ENCODE measurements around the gene LEMD2. TPM values are rescaled to one million over a fixed set of nuclear protein-coding genes. Genes with fewer than 3 reads are reported as not detected.

LEMD2 gene
- total RNA-seq, 1 donor, result 80.2 TPM

- H3K4me1 ChIP-seq (ENCODE audit: insufficient read depth, low read length), result no peaks in the 10 kb centered on the region
- no peak overlapping the region for H3K4me3 ChIP-seq (ENCODE audit: low read length)
- no peaks in the 10 kb centered on the region for H3K9me3 ChIP-seq (ENCODE audit: low read depth, low read length)
- no peaks in the 10 kb centered on the region for H3K27me3 ChIP-seq (ENCODE audit: insufficient read depth, low read length)
Measured at GRCh38 chr6:33777398-33778388, 11.2 kb downstream of the LEMD2 start.

- H3K27me3 ChIP-seq (ENCODE audit: insufficient read depth, low read length), result no peaks in the 10 kb centered on the region
- no peak overlapping the region for H3K4me3 ChIP-seq (ENCODE audit: low read length)
- H3K9me3 ChIP-seq (ENCODE audit: low read depth, low read length), result no peaks in the 10 kb centered on the region
- H3K4me1 ChIP-seq (ENCODE audit: insufficient read depth, low read length), result peaks cover 2% of the 10 kb centered on the region
Measured at GRCh38 chr6:33776764-33777163, 12.2 kb downstream of the LEMD2 start.

- Histone ChIP-seq H3K4me1 (ENCODE audit: insufficient read depth, low read length) (peaks cover 8% of the 10 kb centered on the region), H3K27me3 (ENCODE audit: insufficient read depth, low read length) (no peaks in the 10 kb centered on the region), H3K9me3 (ENCODE audit: low read depth, low read length) (no peaks in the 10 kb centered on the region), H3K4me3 (ENCODE audit: low read length) (no peak overlapping the region)
Measured at GRCh38 chr6:33776186-33776585, 12.7 kb downstream of the LEMD2 start.

GRCh38 chr6:33774774-33775173, 14.2 kb downstream of the LEMD2 start:
- H3K9me3 ChIP-seq (ENCODE audit: low read depth, low read length), result no peaks in the 10 kb centered on the region
- H3K4me1 ChIP-seq (ENCODE audit: insufficient read depth, low read length), result peaks cover 9% of the 10 kb centered on the region
- no peaks in the 10 kb centered on the region for H3K27me3 ChIP-seq (ENCODE audit: insufficient read depth, low read length)
- H3K4me3 ChIP-seq (ENCODE audit: low read length), result no peak overlapping the region

DNA sequence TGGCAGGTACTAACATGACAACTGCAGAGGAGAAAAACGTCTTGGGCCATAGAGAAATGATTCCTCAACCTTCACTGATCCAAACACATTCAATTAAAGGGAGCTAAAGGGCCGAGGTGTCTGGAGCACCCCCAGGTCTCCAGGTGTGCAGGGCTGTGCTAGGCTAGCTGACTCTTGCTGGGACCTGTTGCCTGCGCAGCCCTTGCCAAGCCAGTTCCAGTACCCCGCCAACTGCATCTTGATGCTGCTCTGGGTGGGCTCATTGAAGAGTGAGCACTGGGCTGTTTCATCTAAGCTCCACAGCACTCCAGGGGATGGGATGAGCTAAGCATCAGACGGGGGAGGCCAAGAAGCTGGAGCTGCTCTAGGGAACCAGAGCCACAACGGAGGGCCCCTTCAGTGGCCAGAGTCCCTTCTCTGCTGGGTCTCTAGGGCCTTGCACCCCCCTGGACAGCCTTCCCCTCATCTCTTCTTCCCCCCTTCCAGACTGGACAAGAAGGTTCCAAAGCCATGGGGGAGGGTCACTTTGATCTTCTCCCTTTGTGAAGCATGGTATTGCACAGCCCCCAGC, 15.9 kb downstream of the LEMD2 start:
- Histone ChIP-seq H3K4me1 (ENCODE audit: insufficient read depth, low read length) (peaks cover 9% of the 10 kb centered on the region), H3K4me3 (ENCODE audit: low read length) (no peak overlapping the region), H3K27me3 (ENCODE audit: insufficient read depth, low read length) (no peaks in the 10 kb centered on the region), H3K9me3 (ENCODE audit: low read depth, low read length) (no peaks in the 10 kb centered on the region)

GRCh38 chr6:33772082-33772830, 16.7 kb downstream of the LEMD2 start:
- H3K4me1 ChIP-seq (ENCODE audit: insufficient read depth, low read length), result peaks cover 9% of the 10 kb centered on the region

DNA sequence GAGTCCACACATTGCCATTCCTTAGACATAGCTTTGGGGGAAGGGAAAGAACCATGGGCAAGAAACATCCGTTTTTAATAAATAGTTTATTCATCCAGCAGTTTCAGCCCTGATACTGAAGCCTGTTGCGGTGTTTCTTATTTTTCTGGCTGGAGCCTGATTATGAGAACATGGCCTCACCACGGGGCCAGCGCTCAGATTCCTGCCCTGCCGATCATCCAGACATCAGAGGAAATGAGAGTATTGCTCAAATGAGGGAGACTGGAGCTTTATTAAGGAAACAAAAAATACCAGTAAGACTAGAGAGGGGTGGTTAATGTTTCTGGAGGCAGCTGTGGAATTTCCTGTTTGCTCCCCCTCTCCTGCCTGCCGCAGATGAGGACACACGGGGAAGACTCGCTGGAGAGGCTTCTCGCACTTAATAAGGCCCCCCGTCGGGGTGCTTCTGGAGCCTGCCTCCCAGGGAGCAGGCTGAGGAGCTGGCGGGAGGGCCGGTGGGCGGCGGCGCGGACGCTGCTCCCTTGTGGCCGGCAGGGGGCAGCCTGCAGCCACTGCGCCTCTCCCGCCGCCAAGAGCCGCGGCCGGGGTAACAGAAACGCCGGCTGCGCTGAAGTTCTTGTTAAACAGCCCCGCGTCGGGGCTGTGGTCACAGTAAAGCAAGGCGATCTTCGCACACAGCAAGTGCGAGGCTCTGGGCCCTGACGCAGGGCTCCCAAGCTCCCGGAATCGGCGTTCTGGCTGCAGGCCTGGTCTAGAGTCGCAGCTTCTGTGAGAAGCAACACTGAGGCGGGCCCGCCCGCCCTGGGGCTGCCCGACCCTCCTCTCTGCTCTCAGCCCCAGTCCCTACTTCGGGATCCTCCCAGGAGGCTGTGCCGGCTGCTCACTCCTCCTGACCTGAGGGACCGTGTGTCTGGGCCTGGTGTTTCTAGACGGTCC, 17.5 kb downstream of the LEMD2 start:
- H3K4me3 ChIP-seq (ENCODE audit: low read length), result no peak overlapping the region
- H3K4me1 ChIP-seq (ENCODE audit: insufficient read depth, low read length), result peaks cover 9% of the 10 kb centered on the region
- no peaks in the 10 kb centered on the region for H3K27me3 ChIP-seq (ENCODE audit: insufficient read depth, low read length)
- no peaks in the 10 kb centered on the region for H3K9me3 ChIP-seq (ENCODE audit: low read depth, low read length)

More at GRCh38 chr6:33772082-33772830, 16.7 kb downstream of the LEMD2 start:
- no peaks in the 10 kb centered on the region for H3K9me3 ChIP-seq (ENCODE audit: low read depth, low read length)
- H3K4me3 ChIP-seq (ENCODE audit: low read length), result no peak overlapping the region
- H3K27me3 ChIP-seq (ENCODE audit: insufficient read depth, low read length), result no peaks in the 10 kb centered on the region

DNA sequence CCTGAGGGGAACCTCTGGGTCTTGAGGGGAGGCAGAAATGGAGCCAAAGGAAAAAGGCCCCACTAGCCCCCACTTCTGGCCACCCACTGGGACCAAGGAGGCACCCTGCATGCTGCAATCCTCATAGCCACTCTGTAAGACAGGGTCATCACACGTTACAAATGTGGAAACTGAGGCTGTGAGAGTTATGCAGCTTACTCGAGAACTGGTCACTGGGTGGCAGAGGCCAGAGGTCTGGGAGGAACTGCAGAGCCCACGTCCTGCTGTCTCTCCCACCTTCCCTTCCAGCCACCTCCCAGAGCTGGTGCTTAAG, 18.1 kb downstream of the LEMD2 start:
- Histone ChIP-seq H3K4me3 (ENCODE audit: low read length) (no peak overlapping the region), H3K4me1 (ENCODE audit: insufficient read depth, low read length) (peaks cover 9% of the 10 kb centered on the region), H3K9me3 (ENCODE audit: low read depth, low read length) (no peaks in the 10 kb centered on the region), H3K27me3 (ENCODE audit: insufficient read depth, low read length) (no peaks in the 10 kb centered on the region)

- H3K4me1 ChIP-seq (ENCODE audit: insufficient read depth, low read length), result peaks cover 9% of the 10 kb centered on the region
- no peaks in the 10 kb centered on the region for H3K27me3 ChIP-seq (ENCODE audit: insufficient read depth, low read length)
- no peak overlapping the region for H3K4me3 ChIP-seq (ENCODE audit: low read length)
- H3K9me3 ChIP-seq (ENCODE audit: low read depth, low read length), result no peaks in the 10 kb centered on the region
Measured at GRCh38 chr6:33770124-33770832, 18.7 kb downstream of the LEMD2 start.

DNA sequence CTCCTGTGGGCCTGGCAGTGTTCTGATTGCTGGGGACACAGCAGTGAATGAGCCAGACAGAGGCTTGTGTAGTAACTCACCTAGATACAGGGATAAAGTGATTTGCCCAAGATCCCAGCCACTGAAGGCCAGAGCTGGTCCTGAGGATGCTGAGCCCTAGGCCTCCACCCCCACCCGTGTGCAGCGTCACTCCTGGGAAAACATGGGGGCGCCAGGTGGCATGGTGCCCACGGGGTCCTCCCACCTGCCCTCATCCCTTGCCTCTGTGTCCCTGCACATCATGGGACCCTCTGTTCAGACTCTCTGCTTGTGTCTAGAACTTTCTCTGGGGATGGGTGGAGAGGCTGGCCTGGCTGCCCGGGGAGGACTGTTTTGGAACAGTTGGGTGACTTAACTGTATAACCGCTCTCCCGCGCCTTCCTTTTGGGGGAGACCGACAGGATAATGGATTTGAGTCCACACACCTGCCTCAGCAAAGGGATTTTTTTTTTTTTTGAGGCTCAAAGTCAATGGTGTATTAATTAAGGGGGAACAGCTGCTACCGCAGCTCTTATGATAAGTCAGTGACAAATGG, 19.6 kb downstream of the LEMD2 start:
- Histone ChIP-seq H3K9me3 (ENCODE audit: low read depth, low read length) (no peaks in the 10 kb centered on the region), H3K27me3 (ENCODE audit: insufficient read depth, low read length) (no peaks in the 10 kb centered on the region), H3K4me1 (ENCODE audit: insufficient read depth, low read length) (peaks cover 9% of the 10 kb centered on the region), H3K4me3 (ENCODE audit: low read length) (no peak overlapping the region)

GRCh38 chr6:33768644-33769120, 20.2 kb downstream of the LEMD2 start:
- peaks cover 9% of the 10 kb centered on the region for H3K4me1 ChIP-seq (ENCODE audit: insufficient read depth, low read length)
- no peaks in the 10 kb centered on the region for H3K9me3 ChIP-seq (ENCODE audit: low read depth, low read length)
- no peaks in the 10 kb centered on the region for H3K27me3 ChIP-seq (ENCODE audit: insufficient read depth, low read length)
- H3K4me3 ChIP-seq (ENCODE audit: low read length), result no peak overlapping the region

DNA sequence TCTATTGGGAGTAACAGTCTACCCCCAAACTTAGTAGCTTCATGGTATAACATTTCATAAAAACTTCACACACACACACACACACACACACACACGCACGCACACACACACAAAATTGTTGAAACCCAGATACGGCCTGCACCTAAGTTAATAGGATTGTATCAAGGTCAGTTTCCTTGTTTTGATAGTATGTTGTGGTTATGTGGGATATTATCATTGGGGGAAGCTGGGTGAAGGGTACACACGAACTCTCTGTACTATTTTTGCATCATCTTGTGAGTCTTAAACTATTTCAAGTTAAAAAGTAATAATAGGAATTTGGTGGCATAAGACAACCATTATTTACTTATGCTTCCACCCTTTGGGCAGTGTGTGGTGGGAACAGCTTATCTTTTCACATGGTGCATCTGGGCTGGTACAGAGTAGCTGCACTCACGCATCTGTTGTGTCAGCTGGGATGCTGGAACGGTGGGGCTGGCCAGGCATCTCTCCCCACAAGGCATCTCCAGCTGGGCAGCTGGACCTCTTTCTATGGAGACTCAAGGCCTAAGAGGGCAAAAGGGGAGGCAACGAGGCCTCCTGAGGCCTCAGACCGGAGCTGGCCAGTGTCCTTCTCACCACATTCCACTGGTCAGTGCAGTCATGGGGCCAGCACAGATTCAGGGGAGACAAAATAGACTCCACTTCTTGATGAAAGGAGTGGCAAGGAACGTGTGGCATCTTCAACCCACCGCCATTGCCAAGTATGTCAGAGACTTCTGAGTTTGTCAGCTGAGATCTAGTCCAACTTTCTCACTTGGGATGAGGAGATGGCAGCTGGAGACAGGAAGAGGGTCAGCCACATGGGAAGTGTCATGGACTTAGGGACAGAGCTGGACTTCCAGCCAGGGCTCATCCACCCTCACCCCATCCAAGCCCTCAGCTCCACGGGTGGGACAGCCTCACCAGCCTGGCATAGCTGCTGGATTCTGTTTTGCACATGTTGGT, 21.7 kb downstream of the LEMD2 start:
- Histone ChIP-seq H3K4me3 (ENCODE audit: low read length) (no peak overlapping the region), H3K9me3 (ENCODE audit: low read depth, low read length) (no peaks in the 10 kb centered on the region), H3K4me1 (ENCODE audit: insufficient read depth, low read length) (peaks cover 9% of the 10 kb centered on the region), H3K27me3 (ENCODE audit: insufficient read depth, low read length) (no peaks in the 10 kb centered on the region)

DNA sequence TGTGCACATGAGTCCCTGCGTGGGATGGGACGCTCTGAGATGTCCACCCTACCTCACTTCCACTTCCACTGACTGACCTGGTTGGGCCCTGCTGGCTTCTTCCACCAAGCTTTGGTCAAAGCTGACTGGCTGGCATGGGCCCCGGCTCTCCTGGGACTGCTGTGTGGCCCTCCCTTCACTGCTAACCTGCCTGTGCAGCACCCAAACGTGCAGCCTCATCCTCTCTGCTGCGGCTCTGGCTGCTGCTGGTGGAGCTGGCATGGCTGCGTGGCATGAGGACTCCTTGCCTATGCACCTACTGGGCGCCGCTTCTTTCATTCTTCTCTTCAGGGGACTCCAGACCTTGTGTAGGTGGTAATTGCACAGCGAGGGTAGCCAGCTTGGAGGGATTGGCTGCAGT, 23.6 kb downstream of the LEMD2 start:
- no peaks in the 10 kb centered on the region for H3K27me3 ChIP-seq (ENCODE audit: insufficient read depth, low read length)
- H3K4me1 ChIP-seq (ENCODE audit: insufficient read depth, low read length), result no peaks in the 10 kb centered on the region
- H3K4me3 ChIP-seq (ENCODE audit: low read length), result no peak overlapping the region
- no peaks in the 10 kb centered on the region for H3K9me3 ChIP-seq (ENCODE audit: low read depth, low read length)
